Superior temporal gyrus (tissue), 1 donor: Measurements from ENCODE around the gene CMC1.
"Not testable (repeated sequence)": the region's sequence is repeated elsewhere in the genome, so short reads cannot be mapped to it uniquely, and the experiment has no call there.

Experiments
- DNase-seq: peaks from one replicate; pipeline ENCODE4 v3.0.0-alpha.2; 2016; ENCODE audit errors: extremely low spot score

Gene CMC1

GRCh38 chr3:28244491-28244890 is 3.1 kb downstream of the CMC1 start:
- no peak for DNase-seq

- DNase-seq: no peak
Observed at GRCh38 chr3:28247286-28247685, 5.9 kb downstream of the CMC1 start.

GRCh38 chr3:28250999-28251398 is 9.6 kb downstream of the CMC1 start:
- DNase-seq: no peak

GRCh38 chr3:28252001-28252431 is 10.6 kb downstream of the CMC1 start:
- DNase-seq: no peak

GRCh38 chr3:28253040-28253715 is 11.8 kb downstream of the CMC1 start:
- no peak for DNase-seq

GRCh38 chr3:28262001-28262400 is 20.6 kb downstream of the CMC1 start:
- DNase-seq: no peak

GRCh38 chr3:28265641-28266040 is 24.2 kb downstream of the CMC1 start:
- DNase-seq: no peak

- no peak for DNase-seq
Observed at GRCh38 chr3:28267984-28268849, 26.8 kb downstream of the CMC1 start.

- DNase-seq: no peak
Observed at GRCh38 chr3:28268989-28269388, 27.6 kb downstream of the CMC1 start.

GRCh38 chr3:28269884-28270283 is 28.5 kb downstream of the CMC1 start:
- DNase-seq: not testable (repeated sequence)

- DNase-seq: no peak
Observed at GRCh38 chr3:28273837-28274236, 32.4 kb downstream of the CMC1 start.

- DNase-seq: no peak
Observed at GRCh38 chr3:28278918-28279317, 37.5 kb downstream of the CMC1 start.

GRCh38 chr3:28279770-28280169 is 38.4 kb downstream of the CMC1 start:
- no peak for DNase-seq

- no peak for DNase-seq
Observed at GRCh38 chr3:28280781-28281180, 39.4 kb downstream of the CMC1 start.

- DNase-seq: peak; percentile 56
Observed at GRCh38 chr3:28286595-28286994, 45.2 kb downstream of the CMC1 start.

- no peak for DNase-seq
Observed at GRCh38 chr3:28287046-28287445, 45.6 kb downstream of the CMC1 start.

- DNase-seq: no peak
Observed at GRCh38 chr3:28290863-28291300, 49.5 kb downstream of the CMC1 start.

GRCh38 chr3:28291577-28291976 is 50.2 kb downstream of the CMC1 start:
- no peak for DNase-seq

GRCh38 chr3:28292622-28293021 is 51.2 kb downstream of the CMC1 start:
- DNase-seq: no peak

GRCh38 chr3:28294667-28295413 is 53.4 kb downstream of the CMC1 start:
- DNase-seq: no peak

- no peak for DNase-seq
Observed at GRCh38 chr3:28295898-28296490, 54.6 kb downstream of the CMC1 start.

GRCh38 chr3:28299705-28300104 is 58.3 kb downstream of the CMC1 start:
- DNase-seq: no peak
